Measurements from ENCODE around the gene CAMTA2.

CAMTA2 gene

GRCh38 chr17:4947411-4948165 lies 39.9 kb downstream of the CAMTA2 start:
- DNase-seq (ENCODE audit: low spot score), result peak; percentile 60

- DNase-seq (ENCODE audit: low spot score), result no peak
Observed at GRCh38 chr17:4947010-4947410, 40.5 kb downstream of the CAMTA2 start.

- DNase-seq (ENCODE audit: low spot score), result no peak
Observed at GRCh38 chr17:4946312-4946976, 41.0 kb downstream of the CAMTA2 start.

GRCh38 chr17:4945944-4946280 lies 41.6 kb downstream of the CAMTA2 start:
- DNase-seq (ENCODE audit: low spot score), result no peak

GRCh38 chr17:4945176-4945943 lies 42.1 kb downstream of the CAMTA2 start:
- DNase-seq (ENCODE audit: low spot score), result peak; percentile 88

GRCh38 chr17:4944554-4945175 lies 42.8 kb downstream of the CAMTA2 start:
- peak; percentile 24 for DNase-seq (ENCODE audit: low spot score)

GRCh38 chr17:4944163-4944553 lies 43.3 kb downstream of the CAMTA2 start:
- peak; percentile 62 for DNase-seq (ENCODE audit: low spot score)

GRCh38 chr17:4942760-4943508 lies 44.5 kb downstream of the CAMTA2 start:
- DNase-seq (ENCODE audit: low spot score), result no peak

- no peak for DNase-seq (ENCODE audit: low spot score)
Observed at GRCh38 chr17:4941319-4941610, 46.2 kb downstream of the CAMTA2 start.

- peak; percentile 33 for DNase-seq (ENCODE audit: low spot score)
Observed at GRCh38 chr17:4940555-4941318, 46.7 kb downstream of the CAMTA2 start.

GRCh38 chr17:4939796-4940554 lies 47.5 kb downstream of the CAMTA2 start, which contains the start of the genes RNF167 and SLC25A11:
Gene RNF167, plus strand, starts transcription at chr17:4940268. Its CDS starts 642 bp downstream, at chr17:4940910.
Gene SLC25A11, minus strand, starts transcription at chr17:4940046. Its CDS starts 136 bp downstream, at chr17:4939910.
- peak; percentile 99 for DNase-seq (ENCODE audit: low spot score)

GRCh38 chr17:4939546-4939795 lies 48.0 kb downstream of the CAMTA2 start:
- no peak for DNase-seq (ENCODE audit: low spot score)

GRCh38 chr17:4938688-4939545 lies 48.6 kb downstream of the CAMTA2 start:
- no peak for DNase-seq (ENCODE audit: low spot score)

GRCh38 chr17:4938069-4938491 lies 49.4 kb downstream of the CAMTA2 start:
- DNase-seq (ENCODE audit: low spot score), result no peak

- DNase-seq (ENCODE audit: low spot score), result no peak
Observed at GRCh38 chr17:4937553-4937952, 49.9 kb downstream of the CAMTA2 start.

GRCh38 chr17:4936436-4936835 lies 51.0 kb downstream of the CAMTA2 start:
- no peak for DNase-seq (ENCODE audit: low spot score)

- no peak for DNase-seq (ENCODE audit: low spot score)
Observed at GRCh38 chr17:4935650-4936049, 51.8 kb downstream of the CAMTA2 start.

GRCh38 chr17:4934173-4934979 lies 53.1 kb downstream of the CAMTA2 start:
- no peak for DNase-seq (ENCODE audit: low spot score)

GRCh38 chr17:4933646-4934045 lies 53.8 kb downstream of the CAMTA2 start:
- no peak for DNase-seq (ENCODE audit: low spot score)

Measured in CD4-positive, alpha-beta T cell treated with Interleukin-2 at 100 ng/mL for 4 hours (primary cell).